ENCODE measurements around the gene VIT. TPM values are rescaled to one million over a fixed set of nuclear protein-coding genes. Genes with fewer than 3 reads are reported as not detected.

Gene VIT
- total RNA-seq, 1 experiment from 2014 or later, result not detected

Other genes starting within 250 kb of the VIT start
- 52.6 and 62.1 TPM in 2 replicates for gene FEZ2, start 98.5 kb upstream of the VIT start, total RNA-seq (2014; rRNA removed)